Measurements from ENCODE around the gene ADAMTS2. TPM values are rescaled to one million over a fixed set of nuclear protein-coding genes. Genes with fewer than 3 reads are reported as not detected.

The ADAMTS2 gene
- total and polyA plus RNA-seq, 11 donors = 1.1 to 23.0 (median 5.5) TPM

GRCh38 chr5:179262126-179262920 lies 82.9 kb downstream of the ADAMTS2 start:
- TF ChIP-seq POLR2A (IDR thresholded peaks at IDR 0.05) (no peak), CTCF (IDR thresholded peaks at IDR 0.05) (no peak)
- Histone ChIP-seq H3K4me1 (peaks cover 0 to 46% (median 18%) of the 10 kb centered on the region in 12 donors), H3K9me3 (no peaks in the 10 kb centered on the region), H3K27me3 (no peaks in the 10 kb centered on the region), H3K36me3 (no peaks in the 10 kb centered on the region), H3K27ac (no peak overlapping the region), H3K4me3 (no peak overlapping the region)
- ATAC-seq (no peak), DNase-seq (peak in 3 of 5 donors; percentile 13 to 45 (median 24))
- intact Hi-C loops (cut with DNase I) = no loop called here
- 86 to 89% (median 87%) methylated on average over 28 to 30 of the region's 30 CpGs for WGBS, 4 donors

GRCh38 chr5:179261301-179262125 lies 83.7 kb downstream of the ADAMTS2 start:
- DNase-seq = peak in 2 of 5 donors; percentile 10 to 11

GRCh38 chr5:179260324-179261070 lies 84.8 kb downstream of the ADAMTS2 start:
- Histone ChIP-seq H3K4me1 (peaks cover 0 to 35% (median 6%) of the 10 kb centered on the region in 12 donors), H3K36me3 (no peaks in the 10 kb centered on the region), H3K4me3 (no peak overlapping the region), H3K27me3 (no peaks in the 10 kb centered on the region), H3K9me3 (no peaks in the 10 kb centered on the region), H3K27ac (no peak overlapping the region)
- DNase-seq (peak in 1 of 5 donors; percentile 9), ATAC-seq (no peak)
- WGBS, 4 donors = 91 to 95% (median 92%) methylated on average over 26 to 27 of the region's 27 CpGs
- TF ChIP-seq CTCF (IDR thresholded peaks at IDR 0.05) (no peak), POLR2A (IDR thresholded peaks at IDR 0.05) (no peak)
- intact Hi-C loops (cut with DNase I) = no loop called here

More at GRCh38 chr5:179261301-179262125, 83.7 kb downstream of the ADAMTS2 start:
- peaks cover 0 to 44% (median 15%) of the 10 kb centered on the region in 12 donors for H3K4me1 ChIP-seq
- H3K27me3 ChIP-seq = no peaks in the 10 kb centered on the region
- no peak for TF ChIP-seq POLR2A (IDR thresholded peaks at IDR 0.05)
- TF ChIP-seq CTCF (IDR thresholded peaks at IDR 0.05) = peak in 1 of 12 donors; percentile 4
- H3K4me3 ChIP-seq = no peak overlapping the region
- no peak for ATAC-seq
- no peak overlapping the region for H3K27ac ChIP-seq
- no peaks in the 10 kb centered on the region for H3K9me3 ChIP-seq
- intact Hi-C loops (cut with DNase I) = no loop called here
- whole genome bisulfite sequencing, 4 donors = 65 to 76% (median 71%) methylated on average over 16 to 21 of the region's 21 CpGs
- no peaks in the 10 kb centered on the region for H3K36me3 ChIP-seq
